Lower lobe of right lung (tissue), 2 donors: ENCODE results near the gene LPP. TPM values are rescaled to one million over a fixed set of nuclear protein-coding genes. Genes with fewer than 3 reads are reported as not detected.

ENCODE experiments used
- ATAC-seq, 2 donors: fragments of 200-7000 bp; cut with Tn5 transposase; one replicate each; pipeline ENCODE4 v1.9.1; 2020 to 2022; ENCODE audit warnings: mild to moderate bottlenecking in 2 of 2, moderate library complexity in 2 of 2
- DNase-seq: peaks from one replicate; pipeline ENCODE4 v3.0.0-alpha.2; 2020
- H3K27ac ChIP-seq: fragments of 200-600 bp; one replicate; pipeline ENCODE4 v1.8.0; 2022
- H3K27me3 ChIP-seq: fragments of 200-600 bp; one replicate; pipeline ENCODE4 v1.8.0; 2022; ENCODE audit warnings: low read depth
- H3K36me3 ChIP-seq: fragments of 200-600 bp; one replicate; pipeline ENCODE4 v1.8.0; 2022; ENCODE audit warnings: mild to moderate bottlenecking
- H3K4me1 ChIP-seq: fragments of 200-600 bp; one replicate; pipeline ENCODE4 v1.8.0; 2022
- H3K4me3 ChIP-seq: fragments of 200-600 bp; one replicate; pipeline ENCODE4 v1.8.0; 2022; ENCODE audit warnings: mild to moderate bottlenecking
- H3K9me3 ChIP-seq: fragments of 200-600 bp; one replicate; pipeline ENCODE4 v1.8.0; 2022
- CTCF ChIP-seq: fragments of 200-600 bp; IDR thresholded peaks from one replicate; pipeline ENCODE4 v1.8.0; 2022; ENCODE audit warnings: antibody characterized with exemption, mild to moderate bottlenecking
- intact Hi-C: fragments of 100-400 bp; cut with DNase I; formaldehyde crosslinking; loops from one replicate; pipeline ENCODE4 v1.11.0; 2022
- total RNA-seq: library from RNA; stranded (reverse); fragmentation: NEBNext Ultra II Directional; extraction: Animal tissue kit (Norgen Biotek cat#: 25700); gene quantifications from one replicate; pipeline ENCODE4 v1.2.1, GENCODE V29; 2021
- donor health status: DM: no; HTN: yes; CAD: no; lungs with severe emphysema.

Gene LPP
- total RNA-seq, 1 donor from 2014 or later: 180 TPM

- H3K4me3 ChIP-seq: no peak overlapping the region
- intact Hi-C loops: no loop called here
- DNase-seq (no peak), ATAC-seq (peak in 1 of 2 donors; percentile 16)
- peaks cover 6% of the 10 kb centered on the region for H3K4me1 ChIP-seq
- no peak overlapping the region for H3K27ac ChIP-seq
- H3K27me3 ChIP-seq: no peaks in the 10 kb centered on the region
- H3K36me3 ChIP-seq: no peaks in the 10 kb centered on the region
- no peak for TF ChIP-seq CTCF
- H3K9me3 ChIP-seq: no peaks in the 10 kb centered on the region
Measured at GRCh38 chr3:188323067-188323842, 169.3 kb downstream of the LPP start.

- intact Hi-C loops: no loop called here
- ATAC-seq (no peak), DNase-seq (no peak)
- Histone ChIP-seq H3K27ac (no peak overlapping the region), H3K27me3 (no peaks in the 10 kb centered on the region), H3K4me3 (no peak overlapping the region), H3K36me3 (no peaks in the 10 kb centered on the region), H3K4me1 (peaks cover 6% of the 10 kb centered on the region), H3K9me3 (no peaks in the 10 kb centered on the region)
- TF ChIP-seq CTCF: no peak
Measured at GRCh38 chr3:188326111-188326510, 172.2 kb downstream of the LPP start.

- ATAC-seq: no peak
- intact Hi-C loops: no loop called here
- Histone ChIP-seq H3K4me1 (peaks cover 6% of the 10 kb centered on the region), H3K27me3 (no peaks in the 10 kb centered on the region), H3K9me3 (no peaks in the 10 kb centered on the region), H3K4me3 (no peak overlapping the region), H3K36me3 (no peaks in the 10 kb centered on the region), H3K27ac (no peak overlapping the region)
- DNase-seq: no peak
- no peak for TF ChIP-seq CTCF
Measured at GRCh38 chr3:188326968-188327367, 173.0 kb downstream of the LPP start.

- Histone ChIP-seq H3K27ac (no peak overlapping the region), H3K4me3 (no peak overlapping the region), H3K27me3 (no peaks in the 10 kb centered on the region), H3K36me3 (no peaks in the 10 kb centered on the region), H3K4me1 (peaks cover 6% of the 10 kb centered on the region), H3K9me3 (no peaks in the 10 kb centered on the region)
- no peak for TF ChIP-seq CTCF
- ATAC-seq (no peak), DNase-seq (no peak)
- intact Hi-C loops: no loop called here
Measured at GRCh38 chr3:188327433-188327832, 173.5 kb downstream of the LPP start.

- H3K4me3 ChIP-seq: no peak overlapping the region
- DNase-seq: no peak
- no peak for TF ChIP-seq CTCF
- intact Hi-C loops: no loop called here
- H3K9me3 ChIP-seq: no peaks in the 10 kb centered on the region
- H3K27me3 ChIP-seq: no peaks in the 10 kb centered on the region
- no peak for ATAC-seq
- H3K36me3 ChIP-seq: no peaks in the 10 kb centered on the region
- peaks cover 6% of the 10 kb centered on the region for H3K4me1 ChIP-seq
- H3K27ac ChIP-seq: no peak overlapping the region
Measured at GRCh38 chr3:188330138-188330537, 176.2 kb downstream of the LPP start.
